ENCODE data around the gene MAGEF1. TPM values are rescaled to one million over a fixed set of nuclear protein-coding genes. Genes with fewer than 3 reads are reported as not detected.

MAGEF1 gene
- total RNA-seq, 2 experiments from 2014 or later, result 5.8 to 6.1 TPM

DNA sequence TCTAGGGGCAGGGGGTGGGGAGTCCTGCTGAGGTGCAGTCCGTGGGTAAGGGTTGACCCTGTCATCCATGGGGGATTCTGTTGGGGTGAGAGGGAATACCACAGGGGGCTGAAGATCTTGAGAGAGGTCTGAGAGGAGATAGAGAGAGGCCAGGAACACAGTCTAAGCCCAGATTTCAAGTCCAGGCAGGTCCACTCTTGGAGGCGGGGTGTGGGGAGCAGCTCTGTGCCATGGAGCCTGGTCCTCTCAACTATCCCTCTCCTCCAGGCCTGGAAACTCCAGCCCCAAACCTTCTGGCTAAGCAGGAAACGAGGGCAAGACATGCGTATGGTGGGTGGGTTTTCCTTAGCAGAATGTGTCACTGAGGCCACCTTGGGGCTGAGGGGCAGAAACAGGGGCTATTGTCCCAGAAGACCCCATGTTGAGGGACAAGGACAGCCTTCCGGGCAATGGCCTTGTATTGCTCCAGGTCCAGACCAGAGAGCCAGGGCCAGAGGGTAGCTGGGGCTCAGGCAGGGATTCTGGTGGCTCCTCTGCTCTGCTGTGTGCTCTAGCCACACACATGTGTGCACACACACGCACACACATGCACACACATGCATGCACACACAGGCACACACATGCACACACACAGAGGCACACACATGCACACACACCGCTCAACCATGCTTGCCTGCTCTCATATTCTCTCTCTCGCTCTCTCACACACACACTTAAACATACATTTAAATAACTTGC, 48.6 kb upstream of the MAGEF1 start:
- ChIA-PET CTCF (no interaction called here), POLR2A (no interaction called here)
- no peak for ATAC-seq (ENCODE audit: poor library complexity)
- no peaks in the 10 kb centered on the region for H3K36me3 ChIP-seq (ENCODE audit: insufficient read depth, low read length)
- Mint-ChIP-seq H3K4me3 (no peak overlapping the region), H3K27ac (no peak overlapping the region), H3K36me3 (ENCODE audit: low read depth) (no peaks in the 10 kb centered on the region), H3K9me3 (no peaks in the 10 kb centered on the region), H3K4me1 (ENCODE audit: low read depth) (no peaks in the 10 kb centered on the region), H3K27me3 (peaks cover under 1% of the 10 kb centered on the region)
- H3K27ac ChIP-seq (ENCODE audit: low read depth in 1 of 2, low read length in 2 of 2), result no peak overlapping the region
- TF ChIP-seq, protein P1, sequence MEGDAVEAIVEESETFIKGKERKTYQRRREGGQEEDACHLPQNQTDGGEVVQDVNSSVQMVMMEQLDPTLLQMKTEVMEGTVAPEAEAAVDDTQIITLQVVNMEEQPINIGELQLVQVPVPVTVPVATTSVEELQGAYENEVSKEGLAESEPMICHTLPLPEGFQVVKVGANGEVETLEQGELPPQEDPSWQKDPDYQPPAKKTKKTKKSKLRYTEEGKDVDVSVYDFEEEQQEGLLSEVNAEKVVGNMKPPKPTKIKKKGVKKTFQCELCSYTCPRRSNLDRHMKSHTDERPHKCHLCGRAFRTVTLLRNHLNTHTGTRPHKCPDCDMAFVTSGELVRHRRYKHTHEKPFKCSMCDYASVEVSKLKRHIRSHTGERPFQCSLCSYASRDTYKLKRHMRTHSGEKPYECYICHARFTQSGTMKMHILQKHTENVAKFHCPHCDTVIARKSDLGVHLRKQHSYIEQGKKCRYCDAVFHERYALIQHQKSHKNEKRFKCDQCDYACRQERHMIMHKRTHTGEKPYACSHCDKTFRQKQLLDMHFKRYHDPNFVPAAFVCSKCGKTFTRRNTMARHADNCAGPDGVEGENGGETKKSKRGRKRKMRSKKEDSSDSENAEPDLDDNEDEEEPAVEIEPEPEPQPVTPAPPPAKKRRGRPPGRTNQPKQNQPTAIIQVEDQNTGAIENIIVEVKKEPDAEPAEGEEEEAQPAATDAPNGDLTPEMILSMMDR (IDR thresholded peaks at IDR 0.05), result no peak
- intact Hi-C loops (cut with DNase I, micrococcal nuclease), result no loop called here
- no peak overlapping the region for H3K4me3 ChIP-seq (ENCODE audit: low read length)
- peaks cover 3% of the 10 kb centered on the region for H3K4me1 ChIP-seq (ENCODE audit: insufficient read depth, low read length)
- H3K9me3 ChIP-seq (ENCODE audit: control insufficient read depth in 1 of 2, insufficient read depth in 1 of 2, low read length in 2 of 2), result no peaks in the 10 kb centered on the region
- DNase-seq, result no peak
- H3K27me3 ChIP-seq (ENCODE audit: control insufficient read depth in 1 of 2, insufficient read depth in 2 of 2, low read length in 2 of 2), result no peaks in the 10 kb centered on the region

DNA sequence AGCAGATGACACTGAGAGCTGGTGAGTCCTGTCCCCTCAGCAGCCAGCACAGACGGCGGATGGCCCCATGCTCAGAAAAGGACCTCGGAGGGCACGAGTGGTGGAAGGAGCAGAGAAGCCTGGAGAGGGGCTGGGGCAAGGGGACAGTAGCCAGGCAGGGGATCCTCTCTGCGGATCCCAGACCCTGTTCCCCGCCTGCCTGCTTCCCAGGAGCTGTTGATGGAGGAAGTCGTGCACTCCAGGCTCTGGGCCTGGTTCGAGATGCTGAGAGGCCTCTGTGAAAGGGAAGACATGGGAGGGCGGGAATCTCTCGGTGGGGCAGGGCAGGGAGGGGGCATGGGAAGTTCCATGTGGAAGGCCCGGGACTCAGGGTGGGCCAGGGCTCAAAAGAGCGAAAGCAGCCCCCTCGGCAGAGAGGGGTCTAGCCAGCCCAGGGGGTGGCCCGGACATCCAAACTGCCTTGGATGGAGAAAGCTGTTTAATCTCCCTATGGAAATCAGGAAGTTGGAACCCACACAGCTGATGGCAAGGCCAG, 47.9 kb upstream of the MAGEF1 start:
- Histone ChIP-seq H3K36me3 (ENCODE audit: insufficient read depth, low read length) (no peaks in the 10 kb centered on the region), H3K4me1 (ENCODE audit: insufficient read depth, low read length) (peaks cover 3% of the 10 kb centered on the region), H3K4me3 (ENCODE audit: low read length) (no peak overlapping the region), H3K27me3 (ENCODE audit: control insufficient read depth in 1 of 2, insufficient read depth in 2 of 2, low read length in 2 of 2) (no peaks in the 10 kb centered on the region), H3K9me3 (ENCODE audit: control insufficient read depth in 1 of 2, insufficient read depth in 1 of 2, low read length in 2 of 2) (no peaks in the 10 kb centered on the region), H3K27ac (ENCODE audit: low read depth in 1 of 2, low read length in 2 of 2) (no peak overlapping the region)
- H3K4me1 Mint-ChIP-seq (ENCODE audit: low read depth), result no peaks in the 10 kb centered on the region
- ATAC-seq (ENCODE audit: poor library complexity) (no peak), DNase-seq (no peak)
- no peak overlapping the region for H3K4me3 Mint-ChIP-seq
- H3K9me3 Mint-ChIP-seq, result no peaks in the 10 kb centered on the region
- ChIA-PET POLR2A (no interaction called here), CTCF (no interaction called here)
- H3K27me3 Mint-ChIP-seq, result no peaks in the 10 kb centered on the region
- intact Hi-C loops (cut with DNase I, micrococcal nuclease), result no loop called here
- TF ChIP-seq, protein P1 (IDR thresholded peaks at IDR 0.05), result no peak
- no peak overlapping the region for H3K27ac Mint-ChIP-seq
- H3K36me3 Mint-ChIP-seq (ENCODE audit: low read depth), result no peaks in the 10 kb centered on the region

DNA sequence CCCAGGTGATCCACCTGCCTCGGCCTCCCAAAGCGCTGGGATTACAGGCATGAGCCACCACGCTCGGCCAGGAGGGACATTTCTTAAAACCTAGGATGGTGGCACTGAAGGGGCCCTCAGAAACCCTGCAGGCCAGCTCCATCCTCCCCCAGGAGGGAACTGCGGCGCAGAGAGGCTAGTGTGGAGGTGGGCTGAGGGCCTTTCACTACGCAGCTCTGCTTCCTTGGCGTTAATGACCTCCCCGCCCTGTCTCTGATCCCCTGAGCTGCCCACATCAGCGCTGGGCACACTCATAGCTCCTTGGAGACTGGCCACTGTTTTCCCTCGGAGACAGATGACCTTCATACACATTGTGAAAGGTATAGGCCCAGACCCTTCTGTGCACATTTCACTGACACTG, 46.2 kb upstream of the MAGEF1 start:
- no peaks in the 10 kb centered on the region for H3K9me3 ChIP-seq (ENCODE audit: control insufficient read depth in 1 of 2, insufficient read depth in 1 of 2, low read length in 2 of 2)
- ATAC-seq (ENCODE audit: poor library complexity), result no peak
- no peaks in the 10 kb centered on the region for H3K4me1 Mint-ChIP-seq (ENCODE audit: low read depth)
- H3K27ac Mint-ChIP-seq, result no peak overlapping the region
- no peaks in the 10 kb centered on the region for H3K36me3 Mint-ChIP-seq (ENCODE audit: low read depth)
- TF ChIP-seq, protein P1 (IDR thresholded peaks at IDR 0.05), result no peak
- CTCF ChIA-PET, result no interaction called here
- intact Hi-C loops (cut with DNase I, micrococcal nuclease), result no loop called here
- no peaks in the 10 kb centered on the region for H3K36me3 ChIP-seq (ENCODE audit: insufficient read depth, low read length)
- H3K27ac ChIP-seq (ENCODE audit: low read depth in 1 of 2, low read length in 2 of 2), result no peak overlapping the region
- H3K9me3 Mint-ChIP-seq, result no peaks in the 10 kb centered on the region
- no peaks in the 10 kb centered on the region for H3K27me3 Mint-ChIP-seq
- DNase-seq, result no peak
- H3K4me1 ChIP-seq (ENCODE audit: insufficient read depth, low read length), result peaks cover 3% of the 10 kb centered on the region
- H3K27me3 ChIP-seq (ENCODE audit: control insufficient read depth in 1 of 2, insufficient read depth in 2 of 2, low read length in 2 of 2), result no peaks in the 10 kb centered on the region
- no peak overlapping the region for H3K4me3 ChIP-seq (ENCODE audit: low read length)
- no peak overlapping the region for H3K4me3 Mint-ChIP-seq
- POLR2A ChIA-PET, result no interaction called here
